Stomach (tissue), 4 donors: ENCODE results near the gene P2RY8.

ENCODE experiments used
- CTCF ChIP-seq, 7 experiments: fragments of 450-650 bp in 4 of 7; fragments of 200-600 bp in 3 of 7; sonication (generic) in 3 of 7; IDR thresholded peaks; one replicate each; pipeline ENCODE4 v1.5.1; 2016 to 2019; ENCODE audit warnings: antibody characterized with exemption in 7 of 7, control low read depth in 2 of 7, mild to moderate bottlenecking in 1 of 7
- EP300 ChIP-seq: sonication (generic); formaldehyde crosslinking; IDR thresholded peaks from one replicate; pipeline ENCODE4 v1.6.1; 2017; ENCODE audit warnings: antibody characterized with exemption
- POLR2A ChIP-seq, 4 donors: fragments of 450-650 bp; IDR thresholded peaks; one replicate each; pipeline ENCODE4 v1.6.1; 2016; ENCODE audit warnings: antibody characterized with exemption in 4 of 4, control low read depth in 2 of 4, mild to moderate bottlenecking in 1 of 4, moderate library complexity in 1 of 4
- POLR2AphosphoS5 ChIP-seq, 3 donors: sonication (generic); formaldehyde crosslinking; IDR thresholded peaks; one replicate each; pipeline ENCODE4 v1.6.1; 2016; ENCODE audit warnings: antibody characterized with exemption in 3 of 3

GRCh38 chrX:1529756-1530155 is 7.2 kb downstream of the P2RY8 start:
- TF ChIP-seq CTCF (IDR thresholded peaks at IDR 0.05) = no peak
- no peak for TF ChIP-seq POLR2AphosphoS5 (IDR thresholded peaks at IDR 0.05)
- no peak for TF ChIP-seq POLR2A (IDR thresholded peaks at IDR 0.05)
- no peak for TF ChIP-seq EP300
